GM23248 (cell line): Measurements from ENCODE around the gene CYS1.

ENCODE experiments used
- EZH2 ChIP-seq: fragments of 200-600 bp; sonication (generic); IDR thresholded peaks from 2 replicates; pipeline ENCODE4 v1.6.1; 2018; ENCODE audit warnings: antibody characterized with exemption, mild to moderate bottlenecking; ENCODE audit not compliant: insufficient read depth, poor library complexity, severe bottlenecking
- EZH2phosphoT487 ChIP-seq: fragments of 200-600 bp; sonication (generic); IDR thresholded peaks from 2 replicates; pipeline ENCODE4 v1.6.1; 2018; ENCODE audit warnings: antibody characterized with exemption, moderate library complexity, mild to moderate bottlenecking, low read depth; ENCODE audit not compliant: insufficient read depth

- no peak for TF ChIP-seq EZH2
- no peak for TF ChIP-seq EZH2phosphoT487
These were observed 25.2 kb downstream of the CYS1 start for GRCh38 chr2:10054976-10055375.
